ENCODE measurements around the gene RUFY2.
"Not testable (repeated sequence)": the region's sequence is repeated elsewhere in the genome, so short reads cannot be mapped to it uniquely, and the experiment has no call there.

Gene RUFY2, protein sequence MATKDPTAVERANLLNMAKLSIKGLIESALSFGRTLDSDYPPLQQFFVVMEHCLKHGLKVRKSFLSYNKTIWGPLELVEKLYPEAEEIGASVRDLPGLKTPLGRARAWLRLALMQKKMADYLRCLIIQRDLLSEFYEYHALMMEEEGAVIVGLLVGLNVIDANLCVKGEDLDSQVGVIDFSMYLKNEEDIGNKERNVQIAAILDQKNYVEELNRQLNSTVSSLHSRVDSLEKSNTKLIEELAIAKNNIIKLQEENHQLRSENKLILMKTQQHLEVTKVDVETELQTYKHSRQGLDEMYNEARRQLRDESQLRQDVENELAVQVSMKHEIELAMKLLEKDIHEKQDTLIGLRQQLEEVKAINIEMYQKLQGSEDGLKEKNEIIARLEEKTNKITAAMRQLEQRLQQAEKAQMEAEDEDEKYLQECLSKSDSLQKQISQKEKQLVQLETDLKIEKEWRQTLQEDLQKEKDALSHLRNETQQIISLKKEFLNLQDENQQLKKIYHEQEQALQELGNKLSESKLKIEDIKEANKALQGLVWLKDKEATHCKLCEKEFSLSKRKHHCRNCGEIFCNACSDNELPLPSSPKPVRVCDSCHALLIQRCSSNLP

DNA sequence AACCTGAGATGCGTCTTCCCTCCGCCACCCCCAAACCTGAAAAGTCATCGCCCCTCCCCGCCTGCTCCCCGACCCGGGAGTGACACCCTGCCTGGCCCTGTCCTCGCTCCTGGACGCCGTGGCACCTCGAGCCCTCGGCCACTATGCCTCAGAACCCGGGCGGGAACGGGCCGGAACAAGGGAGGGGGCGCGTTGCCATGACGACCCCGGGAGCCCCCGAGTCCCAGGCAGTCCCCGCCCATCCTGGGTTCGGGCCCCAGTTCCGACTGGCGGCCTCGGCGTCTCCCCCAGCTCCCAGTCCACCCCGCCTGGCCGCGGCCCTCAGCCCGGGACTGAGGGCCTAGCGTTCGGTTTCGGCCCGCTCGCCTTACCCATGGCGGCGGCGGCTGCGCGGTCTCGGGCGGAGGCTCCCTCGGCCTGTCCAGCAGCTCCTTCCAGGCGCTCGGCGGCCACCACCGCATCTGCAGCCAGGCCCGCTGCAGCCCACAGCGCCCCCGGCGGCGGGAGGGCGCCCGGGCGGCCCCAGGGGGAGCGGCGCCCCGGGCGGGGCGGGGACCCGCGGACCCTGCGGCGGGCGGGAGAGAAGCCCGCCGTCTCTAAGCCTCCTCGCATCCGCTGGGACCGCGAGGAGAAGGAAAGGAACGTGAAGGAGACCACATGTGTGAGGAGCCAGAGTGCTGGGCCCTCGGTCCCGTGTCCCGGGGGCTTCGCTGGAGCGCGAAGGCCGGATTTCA is at the start of gene RUFY2:
Gene RUFY2, minus strand, starts transcription at position 463 of the 734 bp plus-strand sequence. Its CDS starts 88 bp downstream, at position 375.
- peak; percentile 29 for DNase-seq

DNA sequence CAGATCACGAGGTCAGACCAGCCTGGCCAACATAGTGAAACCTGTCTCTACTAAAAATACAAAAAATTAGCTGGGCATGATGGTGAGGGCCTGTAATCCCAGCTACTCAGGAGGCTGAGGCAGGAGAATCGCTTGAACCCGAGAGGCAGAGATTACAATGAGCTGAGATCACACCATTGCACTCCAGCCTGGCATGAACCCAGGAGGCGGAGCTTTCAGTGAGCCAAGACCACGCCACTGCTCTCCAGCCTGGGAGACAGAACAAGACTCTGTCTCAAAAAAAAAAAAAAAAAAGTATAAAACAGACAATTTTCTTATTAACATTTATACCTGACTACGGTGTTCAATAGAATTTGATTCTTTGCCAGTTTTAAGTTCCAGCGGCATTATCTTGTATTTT is 42.6 kb upstream of the RUFY2 start:
- not testable (repeated sequence) for DNase-seq

DNA sequence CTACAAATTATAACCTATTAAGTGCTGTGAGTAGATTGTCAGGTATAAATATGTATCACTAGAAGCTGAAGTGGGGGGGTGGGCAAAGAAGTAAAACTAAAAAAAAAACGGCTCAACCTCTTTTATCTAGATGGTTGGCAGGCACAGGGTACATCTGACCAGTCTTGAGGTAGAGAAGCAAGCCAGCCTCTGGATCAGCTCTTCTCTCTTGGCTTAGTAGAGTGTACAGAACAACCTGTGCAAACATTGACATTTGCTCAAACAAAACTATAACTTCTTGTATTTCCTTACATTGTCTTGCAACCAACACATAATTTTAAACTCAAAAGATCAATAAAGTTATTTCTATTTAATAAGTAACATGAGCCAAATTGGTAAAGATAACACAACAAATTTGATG is 39.1 kb upstream of the RUFY2 start:
- no peak for DNase-seq

DNA sequence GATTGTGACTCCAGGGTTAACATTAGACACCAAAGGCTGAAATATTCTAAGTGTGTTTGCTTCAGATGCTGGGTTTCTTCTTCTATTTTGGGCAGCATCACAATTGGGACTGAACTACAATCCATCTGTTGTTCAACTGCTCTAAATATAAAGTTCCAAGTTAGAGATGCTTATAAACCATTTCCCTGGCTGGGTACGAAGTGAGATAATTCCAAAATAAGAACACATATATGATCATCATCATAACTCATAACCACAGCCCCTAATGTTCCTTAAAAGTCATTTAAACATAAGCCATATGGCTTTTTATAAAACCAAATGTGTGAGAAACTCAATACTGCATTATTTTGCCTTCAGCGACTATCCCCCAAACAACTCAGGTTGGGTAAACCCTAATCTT is 35.9 kb upstream of the RUFY2 start:
- no peak for DNase-seq

DNA sequence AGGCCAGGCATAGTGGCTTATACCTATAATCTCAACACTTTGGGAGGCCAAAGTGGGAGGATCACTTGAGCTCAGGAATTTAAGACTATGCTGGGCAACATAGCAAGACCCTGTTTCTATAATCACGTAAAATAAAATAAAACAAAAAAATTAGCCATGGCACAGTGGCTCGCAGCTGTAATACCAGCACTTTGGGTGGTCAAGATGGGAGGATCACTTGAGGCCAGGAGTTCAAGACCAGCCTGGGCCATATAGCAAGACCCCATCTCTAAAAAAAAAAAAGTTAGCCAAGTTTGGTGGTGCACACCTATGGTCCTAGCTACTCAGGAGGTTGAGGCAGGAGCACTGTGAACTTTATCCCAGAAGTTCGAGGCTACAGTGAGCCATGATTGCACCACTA is 33.8 kb upstream of the RUFY2 start:
- no peak for DNase-seq

DNA sequence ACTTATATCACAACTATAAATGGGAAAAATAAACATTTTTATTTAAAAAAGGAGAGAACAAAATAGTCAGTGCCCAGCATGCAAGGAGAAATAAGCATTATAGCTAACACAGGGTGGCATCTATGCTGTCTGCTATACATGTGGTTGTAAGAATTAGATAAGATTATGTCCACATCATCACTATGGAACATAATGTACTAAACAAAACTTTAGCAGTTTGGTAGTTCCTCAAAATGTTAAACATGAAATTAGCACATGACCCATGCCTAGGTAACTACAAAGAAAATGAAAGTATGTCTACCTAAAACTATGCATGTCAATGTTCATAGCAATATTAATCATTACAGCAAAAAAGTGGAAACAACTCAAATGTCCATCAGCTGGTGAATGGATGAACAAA is 28.7 kb upstream of the RUFY2 start:
- DNase-seq: no peak

DNA sequence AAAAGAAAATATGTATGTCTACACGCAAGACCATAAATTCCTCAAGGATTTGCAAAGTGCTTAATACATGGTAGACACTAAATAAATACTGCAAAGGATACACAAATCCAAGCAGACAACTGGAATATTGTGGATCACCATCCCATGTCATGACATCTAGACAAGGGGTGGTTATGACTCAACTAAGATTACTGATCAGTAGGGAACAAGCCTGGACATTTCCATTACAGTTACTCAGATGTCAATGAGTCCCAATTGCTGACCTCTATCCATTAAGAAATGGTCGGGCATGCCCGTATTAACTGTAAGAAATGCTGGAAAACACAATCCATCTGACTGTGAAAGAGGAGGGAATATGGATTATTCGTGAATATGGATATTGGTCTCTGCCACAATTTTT is 27.6 kb upstream of the RUFY2 start:
- no peak for DNase-seq

DNA sequence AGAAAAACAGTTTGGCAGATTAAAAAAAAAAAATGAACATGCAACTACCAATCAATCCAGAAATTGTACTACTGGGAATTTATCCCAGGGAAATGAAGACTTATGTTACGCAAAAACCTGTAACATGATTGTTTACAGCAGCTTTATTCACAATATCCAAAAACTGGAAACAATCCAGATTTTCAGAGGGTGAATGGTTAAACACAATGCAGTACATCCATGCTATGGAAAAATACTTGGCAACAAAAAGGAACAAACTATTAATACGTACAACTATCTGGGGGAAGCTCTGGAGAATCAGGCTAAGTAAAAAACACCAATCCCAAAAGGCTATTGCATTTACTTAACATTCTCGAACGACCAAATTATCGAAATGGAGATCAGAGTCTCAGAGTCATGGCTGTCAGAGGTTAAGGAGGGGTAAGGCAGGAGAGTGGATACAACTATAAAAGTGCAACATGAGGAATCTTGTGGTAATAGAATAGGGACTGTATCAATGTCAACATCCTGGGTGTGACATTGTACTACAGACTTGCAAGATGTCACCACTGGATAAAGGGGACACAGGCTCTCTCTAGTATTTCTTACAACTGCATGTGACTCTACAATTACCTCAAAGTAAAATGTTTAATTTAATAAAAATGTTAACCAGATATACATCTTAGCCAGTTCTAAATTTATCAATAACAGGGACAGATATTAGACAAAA is 21.5 kb upstream of the RUFY2 start:
- no peak for DNase-seq

DNA sequence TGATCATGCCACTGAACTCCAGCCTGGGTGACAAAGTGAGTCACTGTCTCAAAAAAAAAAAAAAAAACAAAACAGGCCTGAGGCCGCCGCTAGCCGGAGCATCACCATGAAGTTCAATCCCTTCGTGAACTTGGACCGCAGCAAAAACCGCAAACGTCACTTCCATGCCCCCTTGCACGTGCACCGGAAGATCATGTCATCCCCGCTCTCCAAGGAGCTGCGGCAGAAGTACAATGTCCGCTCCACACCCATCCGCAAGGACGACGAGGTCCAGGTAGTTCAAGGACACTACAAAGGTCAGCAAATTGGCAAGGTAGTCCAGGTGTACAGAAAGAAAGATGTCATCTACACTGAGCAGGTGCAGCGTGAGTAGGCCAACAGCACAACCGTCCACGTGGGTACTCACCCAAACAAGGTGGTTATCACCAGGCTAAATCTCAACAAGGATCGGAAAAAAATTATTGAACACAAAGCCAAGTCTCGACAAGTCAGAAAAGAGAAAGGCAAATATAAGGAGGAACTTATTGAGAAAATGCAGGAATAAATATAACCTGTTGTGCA is 17.5 kb upstream of the RUFY2 start:
- no peak for DNase-seq

DNA sequence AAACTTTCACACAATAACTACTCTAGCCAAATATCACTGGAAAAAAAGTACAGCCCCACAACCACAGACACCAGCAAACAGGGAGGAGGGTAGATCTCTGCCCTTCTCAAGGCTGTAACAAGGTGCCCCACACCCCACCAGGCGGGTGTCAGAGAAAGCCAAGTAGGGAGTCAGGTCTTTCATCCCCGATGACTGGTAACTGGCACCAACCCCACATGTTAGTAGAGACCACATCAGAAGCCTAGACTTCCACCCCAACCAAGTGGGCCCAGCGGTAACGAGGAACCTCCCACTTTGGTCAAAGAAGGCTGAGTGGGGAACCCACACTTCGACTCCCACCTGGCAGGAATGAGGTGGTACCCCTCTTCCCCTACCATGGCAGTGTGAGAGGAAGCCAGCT is 16.4 kb upstream of the RUFY2 start:
- no peak for DNase-seq

DNA sequence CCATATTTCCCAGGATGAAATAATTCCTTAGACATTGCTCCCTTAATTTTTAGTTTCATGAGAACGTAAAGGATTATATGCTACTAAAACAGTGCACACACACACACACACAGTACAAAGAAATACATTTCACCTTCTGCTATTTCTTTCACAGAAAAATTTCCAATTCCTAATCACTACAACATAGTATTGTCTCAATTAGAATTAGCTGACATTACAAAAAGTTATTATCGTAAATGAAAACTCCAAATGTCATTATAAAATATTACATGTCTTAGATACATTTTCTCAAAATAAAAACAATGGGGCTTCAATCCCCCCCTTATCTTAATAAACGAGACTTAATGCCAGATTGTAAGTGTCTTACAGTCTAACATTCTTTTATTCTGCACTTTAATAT is 12.3 kb upstream of the RUFY2 start:
- DNase-seq: no peak

DNA sequence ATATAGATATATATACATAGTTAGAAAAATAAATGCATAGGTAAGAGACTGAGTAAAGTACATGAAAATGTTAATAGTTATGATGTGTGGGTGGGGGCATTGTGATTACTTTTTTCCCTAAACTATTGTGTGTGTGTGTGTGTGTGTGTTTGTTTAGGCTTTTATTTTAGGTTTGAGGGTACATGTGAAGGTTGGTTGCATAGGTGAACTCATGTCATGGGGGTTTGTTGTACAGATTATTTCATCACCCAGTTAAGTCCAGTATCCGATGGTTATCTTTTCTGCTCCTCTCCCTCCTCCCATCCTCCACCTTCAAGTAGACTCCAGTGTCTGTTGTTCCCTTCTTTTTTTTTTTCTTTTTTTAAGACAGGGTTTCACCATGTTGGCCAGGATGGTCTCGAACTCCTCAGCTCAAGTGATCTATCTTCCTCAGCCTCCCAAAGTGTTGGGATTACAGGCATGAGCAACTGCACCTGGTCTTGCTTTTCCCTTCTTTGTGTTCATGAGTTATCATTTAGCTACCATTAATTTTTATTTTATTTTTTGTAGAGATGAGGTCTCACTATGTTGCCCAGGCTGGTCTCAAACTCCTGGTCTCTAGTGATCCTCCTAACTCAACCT is 1.9 kb upstream of the RUFY2 start:
- DNase-seq: no peak

DNA sequence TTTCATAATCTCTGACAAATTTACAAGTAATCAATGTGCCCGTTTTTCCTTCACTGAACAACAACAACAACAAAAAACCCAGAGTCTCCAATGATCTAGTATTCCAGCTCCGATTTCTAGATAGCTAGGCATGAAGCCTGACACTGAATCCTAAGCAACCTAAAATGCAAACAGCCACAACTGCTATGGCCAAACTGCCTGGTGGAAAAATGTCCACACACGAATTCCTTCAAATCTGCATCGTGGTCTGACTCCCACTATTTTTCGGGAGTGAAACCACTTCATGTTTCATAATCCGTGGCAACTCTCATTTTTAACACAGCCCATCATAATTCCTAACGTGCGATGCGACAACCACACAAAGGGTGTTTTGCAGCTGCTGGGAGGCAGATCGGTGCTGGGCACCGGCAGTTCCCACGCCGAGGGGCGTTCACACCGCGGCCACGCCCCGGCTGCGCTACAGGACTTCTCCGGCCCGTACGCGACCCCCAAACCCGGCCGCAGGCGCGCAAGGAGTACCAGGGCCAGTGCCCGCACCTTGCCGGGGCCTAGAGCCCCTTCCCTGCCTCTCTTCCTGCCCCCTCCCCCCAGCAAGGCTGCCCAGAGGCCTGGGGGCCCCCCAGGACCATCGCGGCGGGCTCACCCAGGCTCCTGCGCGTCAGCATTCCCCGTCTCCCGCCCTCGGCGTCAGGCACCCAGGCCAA is 814 bp downstream of the RUFY2 start:
- no peak for DNase-seq

DNA sequence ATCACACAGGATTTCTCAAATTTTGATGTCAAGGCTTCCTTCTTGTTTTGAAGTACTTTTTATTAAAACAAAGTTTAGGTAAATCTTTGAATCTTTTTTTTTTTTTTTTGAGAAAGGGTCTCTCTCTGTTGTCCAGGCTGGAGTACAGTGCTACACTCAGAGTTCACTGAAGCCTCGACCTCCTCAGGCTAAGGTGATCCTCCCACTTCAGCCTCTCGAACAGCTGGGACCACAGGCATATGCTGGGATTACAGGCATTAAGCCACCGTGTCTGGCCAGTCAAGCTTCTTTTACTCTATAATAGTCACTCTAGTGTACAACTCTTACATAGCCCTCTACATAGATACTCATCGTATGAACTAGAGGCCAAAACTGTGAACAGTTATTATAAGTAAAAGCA is 3.4 kb downstream of the RUFY2 start:
- DNase-seq: no peak

DNA sequence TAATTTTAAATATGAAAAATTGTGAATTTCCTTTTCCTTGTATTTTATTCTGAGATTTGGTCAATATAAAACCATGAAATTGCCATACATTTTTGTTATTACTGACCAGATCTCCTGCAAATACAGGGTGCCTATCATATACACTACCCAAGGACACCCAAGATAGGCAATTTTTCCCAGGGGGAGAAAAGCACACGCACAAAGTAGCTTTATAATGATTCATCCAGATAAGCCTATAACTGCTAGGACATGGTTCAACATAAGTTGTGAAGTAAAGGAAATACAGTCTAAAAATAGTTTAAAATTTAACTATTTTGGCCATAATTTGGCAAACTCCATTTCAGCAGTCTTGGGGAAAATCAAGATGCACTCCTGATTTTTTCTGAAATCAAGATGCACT is 4.8 kb downstream of the RUFY2 start:
- DNase-seq: no peak

DNA sequence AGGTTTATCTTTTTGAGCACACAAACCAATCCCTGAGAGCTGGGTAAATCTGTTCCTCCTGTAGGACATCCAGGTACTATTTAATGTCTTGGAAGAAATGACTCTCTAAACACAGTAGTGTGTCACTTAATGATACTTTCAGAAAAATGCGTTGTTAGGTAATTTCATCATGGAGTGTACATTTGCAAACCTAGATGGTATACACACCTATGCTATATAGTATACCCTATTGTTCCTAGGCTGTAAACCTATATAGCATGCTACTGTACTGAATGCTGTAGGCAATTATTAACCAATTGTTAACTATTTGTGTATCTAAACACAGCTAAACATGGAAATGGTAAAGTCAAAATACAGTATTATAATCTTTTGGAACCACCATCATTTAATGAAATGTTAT is 10.1 kb downstream of the RUFY2 start:
- no peak for DNase-seq

DNA sequence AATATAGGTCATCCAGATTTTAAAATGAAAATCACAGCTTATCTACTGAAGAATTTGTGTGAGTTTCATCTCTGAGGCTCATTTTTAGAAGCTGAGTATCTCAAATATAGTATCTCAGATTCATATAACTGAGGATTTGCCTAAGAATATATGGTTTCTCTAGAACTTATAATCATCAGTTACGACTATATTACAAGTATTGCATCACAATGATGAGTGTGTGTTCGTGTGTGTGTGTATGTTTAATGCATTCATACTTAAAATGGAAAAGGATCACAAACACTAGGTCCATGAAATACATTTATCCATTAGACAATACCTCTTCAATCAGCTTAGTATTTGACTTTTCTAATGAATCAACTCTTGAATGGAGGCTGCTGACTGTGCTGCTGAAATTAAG is 21.3 kb downstream of the RUFY2 start:
- DNase-seq: no peak

DNA sequence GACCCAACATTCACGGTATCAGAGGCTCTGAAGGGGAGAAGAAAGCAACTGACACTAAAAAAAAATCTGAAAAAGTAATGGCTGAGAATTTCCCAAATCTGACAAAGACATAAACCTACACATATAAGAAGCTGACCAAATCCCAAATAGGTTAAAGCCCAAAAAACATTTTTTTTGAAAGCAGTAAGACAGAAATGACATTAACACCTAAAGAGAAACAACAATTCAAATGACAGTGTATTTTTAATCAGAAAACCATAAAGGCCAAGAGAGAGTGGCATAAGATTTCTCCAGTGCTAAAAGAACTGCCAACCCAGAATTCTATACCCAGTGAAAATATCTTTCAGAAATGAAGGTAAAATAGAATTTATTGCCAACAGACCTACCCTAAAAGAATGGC is 35.5 kb downstream of the RUFY2 start:
- no peak for DNase-seq

DNA sequence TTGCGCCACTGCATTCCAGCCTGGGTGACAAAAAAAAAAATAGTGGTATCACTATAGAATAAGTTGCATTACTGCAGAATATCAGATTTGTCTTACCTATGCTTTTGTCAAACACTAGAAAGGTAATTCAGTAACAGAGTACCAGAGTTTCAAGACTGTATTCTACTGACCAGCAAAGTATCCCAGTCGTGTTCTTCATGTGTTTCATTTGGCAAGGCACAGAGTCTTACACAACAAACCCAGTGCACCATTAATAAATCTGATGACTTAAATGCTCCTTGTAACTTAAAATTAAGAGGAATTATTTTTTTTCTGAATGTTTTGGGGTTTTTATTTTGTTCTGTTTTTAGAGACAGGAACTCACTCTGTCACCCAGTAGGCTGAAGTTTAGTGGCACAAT is 40.0 kb downstream of the RUFY2 start:
- DNase-seq: no peak

DNA sequence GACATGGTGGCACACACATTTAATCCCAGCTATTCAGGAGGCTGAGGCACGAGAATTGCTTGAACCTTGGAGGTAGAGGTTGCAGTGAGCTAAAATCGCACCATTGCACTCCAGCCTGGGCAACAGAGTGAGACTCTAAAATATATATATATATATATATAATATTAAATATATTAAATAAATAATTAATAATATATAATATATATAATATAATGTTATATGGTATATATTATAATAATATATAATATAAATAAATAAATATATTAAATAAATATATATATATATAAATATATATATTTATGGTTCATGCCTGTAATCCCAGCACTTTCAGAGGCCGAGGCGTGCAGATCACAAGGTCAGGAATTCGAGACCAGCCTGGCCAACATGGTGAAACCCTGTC is 40.5 kb downstream of the RUFY2 start:
- DNase-seq: no peak

DNA sequence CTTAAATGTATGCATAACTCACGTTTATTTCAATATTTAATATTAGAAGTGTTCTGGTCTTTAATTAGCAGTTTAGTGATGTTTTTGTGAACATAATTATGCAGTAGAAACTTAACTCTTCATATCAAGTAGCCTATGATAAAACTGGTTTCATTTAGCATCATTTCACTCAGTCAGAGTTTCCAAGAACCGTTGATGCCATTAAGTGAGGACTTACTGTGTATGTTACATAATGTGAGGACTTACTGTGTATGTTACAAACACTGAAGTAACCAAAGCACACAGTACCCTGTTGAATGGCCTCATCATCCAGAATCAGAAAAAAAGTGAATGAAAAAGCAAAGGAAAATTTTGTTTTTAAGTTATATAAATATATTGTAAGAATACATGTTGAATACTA is 41.5 kb downstream of the RUFY2 start:
- no peak for DNase-seq
